WTC11 (cell line): ENCODE measurements around the gene SERBP1. TPM values are rescaled to one million over a fixed set of nuclear protein-coding genes. Genes with fewer than 3 reads are reported as not detected.

Source experiments
- ATAC-seq: fragments of 200-7000 bp; cut with Tn5 transposase; 2 replicates; pipeline ENCODE4 v1.10.0; 2021; ENCODE audit warnings: mild to moderate bottlenecking, moderate library complexity
- CTCF ChIA-PET: fragments of 300-600 bp; sonication (Branson Sonifier 250); formaldehyde crosslinking; loops from one replicate; lab custom pipeline; 2021; ENCODE audit warnings: antibody characterized with exemption; lab: Charles Lee
- POLR2A ChIA-PET: fragments of 350-600 bp; sonication (Branson Sonifier 250); formaldehyde crosslinking; loops from one replicate; lab custom pipeline; 2021; ENCODE audit warnings: antibody characterized with exemption; lab: Charles Lee
- DNase-seq: peaks from one replicate; pipeline ENCODE4 v3.0.0; 2021; ENCODE audit warnings: low spot score
- H3K27ac Mint-ChIP-seq: 2 replicates; pipeline ENCODE4 v1.8.0; 2021; ENCODE audit warnings: mixed read lengths
- H3K27me3 Mint-ChIP-seq: 2 replicates; pipeline ENCODE4 v1.8.0; 2021; ENCODE audit warnings: low read depth, mild to moderate bottlenecking, moderate library complexity, mixed read lengths
- H3K36me3 Mint-ChIP-seq: 2 replicates; pipeline ENCODE4 v1.8.0; 2021; ENCODE audit warnings: mixed read lengths
- H3K4me1 Mint-ChIP-seq: 2 replicates; pipeline ENCODE4 v1.8.0; 2022; ENCODE audit warnings: mixed read lengths
- H3K4me3 Mint-ChIP-seq: 2 replicates; pipeline ENCODE4 v1.8.0; 2021; ENCODE audit warnings: mild to moderate bottlenecking, moderate library complexity, mixed read lengths
- H3K9me3 Mint-ChIP-seq: 2 replicates; pipeline ENCODE4 v1.8.0; 2021; ENCODE audit warnings: mixed read lengths
- AR ChIP-seq: fragments of 250-450 bp; sonication (Bioruptor Pico); IDR thresholded peaks from 2 replicates; pipeline ENCODE4 v1.9.0; 2021; ENCODE audit warnings: mild to moderate bottlenecking
- ATF1 ChIP-seq: sonication (generic); formaldehyde crosslinking; IDR thresholded peaks from 2 replicates; pipeline ENCODE4 v1.8.1; 2023; ENCODE audit warnings: mild to moderate bottlenecking, moderate library complexity, missing genetic modification reagents
- ATF2 ChIP-seq: sonication (generic); formaldehyde crosslinking; IDR thresholded peaks from 2 replicates; pipeline ENCODE4 v1.8.1; 2022; ENCODE audit warnings: low read depth, missing genetic modification reagents, borderline replicate concordance
- CREB1 ChIP-seq: sonication (generic); formaldehyde crosslinking; IDR thresholded peaks from 2 replicates; pipeline ENCODE4 v1.8.0; 2023; ENCODE audit warnings: mild to moderate bottlenecking, missing genetic modification reagents
- CTCF ChIP-seq: fragments of 200-600 bp; IDR thresholded peaks from 2 replicates; pipeline ENCODE4 v1.8.0; 2022; ENCODE audit warnings: antibody characterized with exemption
- ESRRA ChIP-seq: sonication (generic); formaldehyde crosslinking; IDR thresholded peaks from 2 replicates; pipeline ENCODE4 v1.8.1; 2022; ENCODE audit warnings: mild to moderate bottlenecking, missing genetic modification reagents, borderline replicate concordance
- FOXK1 ChIP-seq: sonication (generic); formaldehyde crosslinking; IDR thresholded peaks from 2 replicates; pipeline ENCODE4 v1.8.0; 2022; ENCODE audit warnings: mild to moderate bottlenecking, moderate library complexity, missing genetic modification reagents
- FOXP1 ChIP-seq: sonication (generic); formaldehyde crosslinking; IDR thresholded peaks from 2 replicates; pipeline ENCODE4 v1.8.0; 2022; ENCODE audit warnings: missing genetic modification reagents, mild to moderate bottlenecking, moderate library complexity, borderline replicate concordance
- HMGA2 ChIP-seq: fragments of 250-450 bp; sonication (Bioruptor Pico); IDR thresholded peaks from 2 replicates; pipeline ENCODE4 v1.4.0; 2021; ENCODE audit warnings: mild to moderate bottlenecking, moderate library complexity
- KAT7 ChIP-seq: sonication (generic); formaldehyde crosslinking; IDR thresholded peaks from 2 replicates; pipeline ENCODE4 v1.8.1; 2023; ENCODE audit warnings: missing genetic modification reagents, mild to moderate bottlenecking, borderline replicate concordance
- MYBL2 ChIP-seq: sonication (generic); formaldehyde crosslinking; IDR thresholded peaks from 2 replicates; pipeline ENCODE4 v1.8.1; 2023; ENCODE audit warnings: mild to moderate bottlenecking, moderate library complexity, missing genetic modification reagents
- NFATC4 ChIP-seq: fragments of 250-450 bp; sonication (Bioruptor Pico); IDR thresholded peaks from 2 replicates; pipeline ENCODE4 v1.9.0; 2021; ENCODE audit warnings: mild to moderate bottlenecking
- NR1H2 ChIP-seq: sonication (generic); formaldehyde crosslinking; IDR thresholded peaks from 2 replicates; pipeline ENCODE4 v1.9.0; 2021; ENCODE audit warnings: mild to moderate bottlenecking, moderate library complexity, missing genetic modification reagents
- OVOL2 ChIP-seq: fragments of 250-450 bp; sonication (Bioruptor Pico); IDR thresholded peaks from 2 replicates; pipeline ENCODE4 v1.9.0; 2021; ENCODE audit warnings: mild to moderate bottlenecking, borderline replicate concordance
- SP1 ChIP-seq: sonication (generic); formaldehyde crosslinking; conservative IDR thresholded peaks from 2 replicates; pipeline ENCODE4 v1.8.1; 2022; ENCODE audit warnings: missing genetic modification reagents
- TEAD1 ChIP-seq: sonication (generic); formaldehyde crosslinking; IDR thresholded peaks from 2 replicates; pipeline ENCODE4 v1.8.0; 2022; ENCODE audit warnings: mild to moderate bottlenecking, missing genetic modification reagents
- TEAD4 ChIP-seq: sonication (generic); formaldehyde crosslinking; IDR thresholded peaks from 2 replicates; pipeline ENCODE4 v1.8.0; 2022; ENCODE audit warnings: mild to moderate bottlenecking, missing genetic modification reagents
- ZNF138 ChIP-seq: sonication (generic); formaldehyde crosslinking; conservative IDR thresholded peaks from 2 replicates; pipeline ENCODE4 v1.8.1; 2022; ENCODE audit warnings: mild to moderate bottlenecking, moderate library complexity, missing genetic modification reagents
- ZNF263 ChIP-seq: sonication (generic); formaldehyde crosslinking; IDR thresholded peaks from 2 replicates; pipeline ENCODE4 v1.8.1; 2022; ENCODE audit warnings: low read depth, mild to moderate bottlenecking, moderate library complexity, missing genetic modification reagents
- total RNA-seq: library from RNA; stranded (reverse); gene quantifications from 3 replicates; pipeline ENCODE4 v1.2.3, GENCODE V29; 2021
- TF ChIP-seq, protein P1 (sequence below): sonication (generic); formaldehyde crosslinking; IDR thresholded peaks from 2 replicates; pipeline ENCODE4 v1.8.1; 2023; ENCODE audit warnings: mild to moderate bottlenecking, moderate library complexity, missing genetic modification reagents
- TF ChIP-seq, protein P2 (sequence below): sonication (generic); formaldehyde crosslinking; IDR thresholded peaks from 2 replicates; pipeline ENCODE4 v1.8.0; 2022; ENCODE audit warnings: mild to moderate bottlenecking, missing genetic modification reagents

SERBP1 gene
- total RNA-seq, 1 experiment from 2014 or later: 543 TPM

DNA sequence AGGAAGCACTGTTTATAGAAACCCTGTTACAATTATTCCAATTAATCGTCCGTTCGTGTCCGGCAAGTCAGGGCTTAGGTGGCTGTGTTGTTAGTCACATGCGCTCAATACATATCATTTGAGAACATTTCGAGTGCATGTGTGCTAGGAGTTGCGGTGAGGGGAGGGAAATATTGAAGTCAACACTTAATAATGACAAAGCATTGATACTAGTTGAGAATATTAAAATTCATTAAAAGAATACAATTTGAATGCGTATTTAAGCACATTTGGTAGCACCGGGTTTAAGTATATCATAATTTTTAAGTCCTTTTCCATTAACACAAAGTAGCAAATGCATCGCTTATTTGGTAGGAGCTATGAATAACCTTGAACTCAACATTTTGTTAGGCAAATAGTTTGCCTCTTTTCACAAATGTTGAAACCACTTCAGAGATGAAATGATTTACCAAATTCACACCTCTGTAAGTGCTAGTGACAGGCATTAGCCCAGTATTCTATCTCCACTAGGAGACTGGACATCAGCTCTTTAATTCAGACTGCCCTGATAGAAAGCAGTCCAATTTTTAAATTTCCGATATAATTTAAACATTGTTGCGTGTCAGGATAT is 1.1 kb upstream of the SERBP1 start:
- Mint-ChIP-seq H3K4me3 (peak overlapping the region; percentile 100), H3K27me3 (no peaks in the 10 kb centered on the region), H3K27ac (peak overlapping the region; percentile 99), H3K4me1 (peaks cover 34% of the 10 kb centered on the region), H3K9me3 (no peaks in the 10 kb centered on the region), H3K36me3 (peaks cover 36% of the 10 kb centered on the region)
- TF ChIP-seq HMGA2 (CRISPR knock-in tag) (no peak), FOXP1 (CRISPR knock-in tag) (no peak), KAT7 (CRISPR knock-in tag) (no peak), TEAD1 (no peak), ZNF138 (CRISPR knock-in tag) (no peak), NFATC4 (CRISPR knock-in tag) (no peak), ZNF263 (CRISPR knock-in tag) (no peak)
- POLR2A ChIA-PET: interaction anchor here (0.6 to 1.2 kb wide), 5 partner anchors 26 to 502 kb away, joined by 3 to 6 read pairs (median 3); no protein-coding TSS in a partner anchor
- DNase-seq: no peak
- CTCF ChIA-PET: interaction anchor here (0.8 to 4.2 kb wide), 8 partner anchors 16 to 218 kb away, joined by 3 to 19 read pairs (median 5); no protein-coding TSS in a partner anchor
- ATAC-seq: no peak

- CTCF ChIA-PET: interaction anchor here (0.6 to 4.2 kb wide), 9 partner anchors 41 to 216 kb away, joined by 3 to 19 read pairs (median 4); no protein-coding TSS in a partner anchor
- peak overlapping the region; percentile 100 for H3K4me3 Mint-ChIP-seq
- H3K4me1 Mint-ChIP-seq: peaks cover 47% of the 10 kb centered on the region
- no peaks in the 10 kb centered on the region for H3K27me3 Mint-ChIP-seq
- ATAC-seq (no peak), DNase-seq (no peak)
- POLR2A ChIA-PET: interaction anchor here (0.8 to 1.9 kb wide), 8 partner anchors 8 to 94 kb away, joined by 3 to 6 read pairs (median 3); no protein-coding TSS in a partner anchor
- peak overlapping the region; percentile 99 for H3K27ac Mint-ChIP-seq
- no peaks in the 10 kb centered on the region for H3K9me3 Mint-ChIP-seq
- TF ChIP-seq OVOL2 (CRISPR knock-in tag) (no peak), MYBL2 (CRISPR knock-in tag) (peak; percentile 0), CTCF (no peak), ATF1 (CRISPR knock-in tag) (0 out of 2 replicates have a peak, but pooled peaks have one; percentile 64), NR1H2 (CRISPR knock-in tag) (no peak), ZNF138 (CRISPR knock-in tag) (no peak), SP1 (CRISPR knock-in tag) (no peak; the same call in 1 of the 2 replicates), CREB1 (0 out of 2 replicates have a peak, but pooled peaks have one; percentile 12), TEAD4 (CRISPR knock-in tag) (0 out of 2 replicates have a peak, but pooled peaks have one; percentile 30)
- TF ChIP-seq, protein P1, sequence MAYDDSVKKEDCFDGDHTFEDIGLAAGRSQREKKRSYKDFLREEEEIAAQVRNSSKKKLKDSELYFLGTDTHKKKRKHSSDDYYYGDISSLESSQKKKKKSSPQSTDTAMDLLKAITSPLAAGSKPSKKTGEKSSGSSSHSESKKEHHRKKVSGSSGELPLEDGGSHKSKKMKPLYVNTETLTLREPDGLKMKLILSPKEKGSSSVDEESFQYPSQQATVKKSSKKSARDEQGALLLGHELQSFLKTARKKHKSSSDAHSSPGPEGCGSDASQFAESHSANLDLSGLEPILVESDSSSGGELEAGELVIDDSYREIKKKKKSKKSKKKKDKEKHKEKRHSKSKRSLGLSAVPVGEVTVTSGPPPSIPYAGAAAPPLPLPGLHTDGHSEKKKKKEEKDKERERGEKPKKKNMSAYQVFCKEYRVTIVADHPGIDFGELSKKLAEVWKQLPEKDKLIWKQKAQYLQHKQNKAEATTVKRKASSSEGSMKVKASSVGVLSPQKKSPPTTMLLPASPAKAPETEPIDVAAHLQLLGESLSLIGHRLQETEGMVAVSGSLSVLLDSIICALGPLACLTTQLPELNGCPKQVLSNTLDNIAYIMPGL (CRISPR knock-in tag): 0 out of 2 replicates have a peak, but pooled peaks have one; percentile 30
- H3K36me3 Mint-ChIP-seq: peaks cover 51% of the 10 kb centered on the region
Observed at GRCh38 chr1:67429528-67430357, 459 bp downstream of the SERBP1 start.

DNA sequence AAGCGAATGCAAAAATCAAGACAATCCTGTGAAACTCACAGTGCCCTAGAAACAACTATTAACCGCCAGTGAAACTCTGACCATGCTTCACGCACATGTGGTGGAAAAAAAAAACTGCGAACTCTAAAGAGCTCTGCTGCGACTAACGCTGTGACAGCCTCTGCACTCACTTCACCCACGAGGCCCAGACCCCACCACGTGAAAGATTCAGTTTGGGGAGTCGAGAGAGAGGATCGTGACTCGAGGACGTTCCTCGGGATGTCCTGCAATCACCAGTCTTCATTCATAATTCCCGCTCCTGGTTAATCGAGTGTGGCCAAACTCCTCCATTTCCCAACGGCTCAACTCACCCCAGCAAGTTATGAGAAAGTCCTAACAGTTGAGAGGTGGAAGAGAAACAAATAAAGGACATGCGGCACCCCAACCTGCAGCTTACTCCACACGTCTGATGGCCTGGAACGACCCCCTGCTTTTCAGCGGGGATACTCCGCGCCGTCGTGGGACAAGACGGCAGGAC is 1.1 kb downstream of the SERBP1 start:
- Mint-ChIP-seq H3K9me3 (no peaks in the 10 kb centered on the region), H3K36me3 (peaks cover 57% of the 10 kb centered on the region), H3K27me3 (no peaks in the 10 kb centered on the region), H3K27ac (peak overlapping the region; percentile 93), H3K4me1 (peaks cover 51% of the 10 kb centered on the region), H3K4me3 (peak overlapping the region; percentile 100)
- no peak for ATAC-seq
- ChIA-PET POLR2A (interaction anchor here (1.2 to 1.9 kb wide), 4 partner anchors 8 to 81 kb away, joined by 3 to 5 read pairs (median 4); no protein-coding TSS in a partner anchor), CTCF (interaction anchor here (0.6 to 4.2 kb wide), 6 partner anchors 57 to 215 kb away, joined by 3 to 19 read pairs (median 4); no protein-coding TSS in a partner anchor)
- no peak for DNase-seq
- TF ChIP-seq ESRRA (CRISPR knock-in tag) (no peak), AR (CRISPR knock-in tag) (no peak), ATF2 (CRISPR knock-in tag) (no peak), FOXK1 (CRISPR knock-in tag) (0 out of 2 replicates have a peak, but pooled peaks have one; percentile 29), MYBL2 (CRISPR knock-in tag) (no peak)
- TF ChIP-seq, protein P2, sequence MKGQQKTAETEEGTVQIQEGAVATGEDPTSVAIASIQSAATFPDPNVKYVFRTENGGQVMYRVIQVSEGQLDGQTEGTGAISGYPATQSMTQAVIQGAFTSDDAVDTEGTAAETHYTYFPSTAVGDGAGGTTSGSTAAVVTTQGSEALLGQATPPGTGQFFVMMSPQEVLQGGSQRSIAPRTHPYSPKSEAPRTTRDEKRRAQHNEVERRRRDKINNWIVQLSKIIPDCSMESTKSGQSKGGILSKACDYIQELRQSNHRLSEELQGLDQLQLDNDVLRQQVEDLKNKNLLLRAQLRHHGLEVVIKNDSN: no peak
